Measurements from ENCODE around the gene UBE2L3. TPM values are rescaled to one million over a fixed set of nuclear protein-coding genes. Genes with fewer than 3 reads are reported as not detected.
"Not testable (repeated sequence)": the region's sequence is repeated elsewhere in the genome, so short reads cannot be mapped to it uniquely, and the experiment has no call there.

Gene UBE2L3
- total RNA-seq, 1 experiment from 2014 or later, result 62.9 TPM

GRCh38 chr22:21643533-21644357 lies 76.2 kb downstream of the UBE2L3 start:
- no peak for DNase-seq (ENCODE audit: low read depth)

DNA sequence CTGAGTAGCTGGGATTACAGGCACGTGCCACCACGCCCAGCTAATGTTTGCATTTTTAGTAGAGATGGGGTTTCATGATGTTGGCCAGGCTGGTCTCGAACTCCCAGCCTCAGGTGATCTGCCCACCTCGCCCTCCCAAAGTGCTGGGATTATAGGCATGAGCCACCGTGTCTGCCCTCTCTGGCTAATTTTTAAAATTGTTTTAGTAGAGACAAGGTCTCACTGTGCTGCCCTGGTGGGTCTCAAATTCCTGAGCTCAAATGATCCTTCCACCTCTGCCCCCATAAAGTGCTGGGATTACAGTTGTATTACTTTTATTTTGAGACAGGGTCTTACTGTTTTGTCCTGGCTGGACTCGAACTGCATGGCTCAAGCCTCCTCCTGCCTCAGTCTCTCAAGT lies 78.0 kb downstream of the UBE2L3 start:
- DNase-seq (ENCODE audit: low read depth), result not testable (repeated sequence)

GRCh38 chr22:21646608-21647590 lies 79.4 kb downstream of the UBE2L3 start:
- peak; percentile 73 for DNase-seq (ENCODE audit: low read depth)

GRCh38 chr22:21650280-21650679 lies 82.8 kb downstream of the UBE2L3 start:
- DNase-seq (ENCODE audit: low read depth), result no peak

- no peak for DNase-seq (ENCODE audit: low read depth)
Measured at GRCh38 chr22:21650823-21651520, 83.5 kb downstream of the UBE2L3 start.

DNA sequence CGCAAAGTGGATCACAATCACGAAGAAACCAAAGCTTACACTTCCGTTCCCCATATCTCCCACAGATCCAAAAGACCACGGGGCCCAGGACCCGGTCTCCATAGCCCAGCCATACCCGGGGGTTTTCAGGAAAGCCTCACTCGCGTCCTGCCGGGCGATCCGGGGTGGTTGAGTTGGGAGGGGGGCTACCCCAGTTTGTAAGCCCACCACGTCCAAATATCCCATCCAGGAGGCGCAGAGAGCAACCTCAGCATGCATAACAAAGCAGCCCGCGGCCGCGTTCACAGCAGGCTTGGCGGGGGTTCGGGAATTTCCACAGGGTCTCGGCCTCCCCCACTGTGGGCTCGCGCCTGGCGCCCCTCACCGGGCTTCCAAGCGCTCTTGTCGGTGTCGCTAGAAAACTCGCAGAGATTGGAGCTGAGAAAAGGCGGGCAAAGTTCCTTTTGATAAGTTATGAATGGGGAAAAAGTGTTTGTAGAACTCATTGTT lies 84.1 kb downstream of the UBE2L3 start:
- DNase-seq (ENCODE audit: low read depth), result no peak

- peak; percentile 94 for DNase-seq (ENCODE audit: low read depth)
Measured at GRCh38 chr22:21652010-21652546, 84.6 kb downstream of the UBE2L3 start.

DNA sequence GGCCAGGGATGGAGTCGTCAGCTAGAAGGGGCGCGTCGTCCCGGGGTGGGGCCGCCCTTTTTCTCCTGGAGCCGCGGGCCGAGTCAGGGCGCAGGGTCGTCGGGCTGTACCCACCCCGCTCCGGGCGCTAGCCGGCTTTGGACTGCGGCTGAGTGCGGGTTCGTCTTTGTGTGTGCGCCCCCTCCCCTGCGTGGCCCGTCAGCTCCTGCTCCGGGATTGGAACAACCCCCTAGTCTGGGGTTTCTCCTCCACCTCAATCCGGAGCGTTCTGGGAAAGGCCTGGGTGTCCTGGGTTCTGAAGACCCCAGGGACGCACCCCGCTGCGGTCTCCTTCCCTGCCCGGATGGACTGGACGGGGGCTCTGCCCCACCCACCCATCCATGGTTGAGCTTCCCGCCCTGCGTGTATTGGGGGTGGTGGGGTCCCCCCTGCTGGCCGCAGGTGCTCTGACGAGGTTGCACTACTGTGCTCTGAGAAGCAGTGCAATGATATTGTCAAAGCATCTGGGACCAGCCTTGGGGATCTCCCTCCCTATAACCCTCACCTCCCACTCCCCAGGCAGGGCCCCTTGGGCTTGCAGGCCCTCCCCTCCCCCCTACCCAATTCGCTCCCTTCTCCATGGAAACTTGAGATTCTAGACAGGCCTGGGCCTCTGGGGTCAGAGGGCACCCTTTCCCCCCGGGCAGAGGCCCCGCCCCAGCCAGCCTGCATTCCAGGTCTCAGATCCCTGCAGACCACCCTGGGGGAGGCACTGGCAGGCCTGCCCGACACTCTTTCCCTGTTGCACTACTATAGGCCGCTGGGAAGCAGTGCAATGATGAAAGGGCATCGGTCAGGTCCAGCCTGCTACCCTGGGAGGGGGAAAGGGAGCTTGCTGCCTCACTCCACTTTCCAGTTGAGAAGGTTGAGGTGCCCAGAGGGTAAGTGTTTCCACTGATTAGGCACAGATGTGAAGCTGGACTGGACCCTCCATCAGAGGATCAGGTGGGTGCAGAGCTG lies 85.3 kb downstream of the UBE2L3 start:
- DNase-seq (ENCODE audit: low read depth), result no peak

DNA sequence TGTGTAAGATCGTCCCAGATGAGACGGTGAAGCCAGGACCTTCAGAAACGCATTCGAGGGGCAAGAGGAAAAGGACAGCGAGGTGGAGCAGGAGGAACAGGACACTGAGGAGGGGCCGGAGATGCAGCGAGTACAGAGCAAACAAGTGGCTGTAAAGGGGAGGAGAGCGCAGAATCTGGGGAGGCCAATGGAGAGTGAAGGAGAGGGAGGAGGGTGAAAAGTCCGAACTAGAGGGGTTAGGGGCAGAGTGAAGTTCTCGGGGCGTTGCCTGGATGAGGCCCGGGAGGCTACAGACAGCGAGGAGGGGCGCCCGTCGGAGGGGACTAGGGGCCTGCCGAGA lies 89.5 kb downstream of the UBE2L3 start:
- no peak for DNase-seq (ENCODE audit: low read depth)

- peak; percentile 78 for DNase-seq (ENCODE audit: low read depth)
Measured at GRCh38 chr22:21657360-21658032, 90.0 kb downstream of the UBE2L3 start.

- DNase-seq (ENCODE audit: low read depth), result no peak
Measured at GRCh38 chr22:21659864-21660525, 92.5 kb downstream of the UBE2L3 start.

DNA sequence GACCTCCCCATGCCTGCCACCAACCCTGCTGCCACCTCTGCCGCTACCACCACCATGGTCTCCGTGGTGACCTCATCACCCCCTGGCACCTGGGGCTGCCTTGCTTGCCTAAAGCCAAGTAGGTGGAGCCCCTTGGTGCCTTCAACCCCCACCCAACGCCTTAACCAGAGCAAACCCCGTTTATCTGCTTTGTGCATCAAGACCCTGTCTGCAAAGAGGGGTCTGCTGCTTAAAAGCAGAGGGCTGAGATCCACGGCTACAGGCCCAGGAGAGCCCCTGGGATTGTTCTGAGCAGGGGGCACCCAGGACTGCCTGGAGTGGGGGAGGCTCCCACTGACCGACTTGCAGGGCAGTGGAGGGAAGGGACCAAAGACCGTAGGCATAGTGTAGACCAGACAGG lies 93.4 kb downstream of the UBE2L3 start:
- no peak for DNase-seq (ENCODE audit: low read depth)

- no peak for DNase-seq (ENCODE audit: low read depth)
Measured at GRCh38 chr22:21661991-21662390, 94.5 kb downstream of the UBE2L3 start.

DNA sequence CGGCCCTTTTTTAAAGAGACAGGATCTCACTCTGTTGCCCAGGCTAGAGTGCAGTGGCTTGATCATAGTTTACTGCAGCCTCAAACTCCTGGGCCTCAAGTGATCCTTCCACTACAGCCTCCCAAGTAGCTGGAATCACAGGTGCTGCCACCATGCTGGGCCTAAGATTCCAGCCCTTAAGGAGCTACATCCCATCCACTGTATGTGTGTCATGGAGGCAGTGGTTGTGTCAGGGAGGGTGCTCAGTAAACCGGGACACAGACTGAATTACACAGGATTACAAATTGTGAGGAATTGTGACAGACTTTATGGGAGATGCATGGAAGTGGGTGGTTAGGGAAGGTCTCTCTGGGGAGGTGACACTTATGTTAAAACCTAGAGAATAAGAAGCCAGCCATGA lies 96.2 kb downstream of the UBE2L3 start:
- DNase-seq (ENCODE audit: low read depth), result no peak

DNA sequence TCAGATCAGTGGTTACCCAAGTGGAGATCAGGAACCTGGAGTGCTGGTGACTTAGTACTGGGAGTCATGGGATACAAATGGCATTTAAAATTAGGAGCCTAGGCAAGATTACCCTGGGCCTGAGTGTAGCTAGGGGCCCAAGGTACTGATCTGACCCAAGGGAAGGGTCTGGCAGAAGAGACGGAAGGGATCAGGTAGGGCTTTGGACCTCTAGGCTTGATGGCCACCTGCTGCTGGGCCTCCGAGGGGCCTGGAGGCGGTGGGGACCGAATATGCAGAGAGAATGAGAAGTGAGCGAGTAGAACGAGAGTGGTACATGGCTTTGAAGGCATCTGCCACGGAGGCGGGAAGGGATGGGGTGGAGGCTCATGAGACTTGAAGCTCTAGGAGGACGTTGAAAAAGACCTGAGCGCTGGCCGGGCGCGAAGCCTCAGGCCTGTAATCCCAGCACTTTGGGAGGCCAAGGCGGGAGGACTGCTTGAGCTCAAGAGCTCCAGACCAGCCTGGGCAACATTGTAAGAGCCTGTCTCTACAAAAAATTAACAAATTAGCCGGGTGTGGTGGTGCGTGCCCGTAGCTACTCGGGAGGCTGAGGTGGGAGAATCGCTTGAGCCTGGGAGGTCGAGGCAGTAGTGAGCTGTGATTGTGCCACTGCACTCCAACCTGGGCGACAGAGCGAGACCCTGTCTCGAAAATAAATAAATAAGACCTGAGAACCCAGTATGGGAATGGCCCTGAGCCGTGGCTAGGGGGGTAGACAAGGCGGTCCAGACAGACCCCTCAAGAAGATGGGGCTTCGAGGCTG lies 97.7 kb downstream of the UBE2L3 start:
- no peak for DNase-seq (ENCODE audit: low read depth)

DNA sequence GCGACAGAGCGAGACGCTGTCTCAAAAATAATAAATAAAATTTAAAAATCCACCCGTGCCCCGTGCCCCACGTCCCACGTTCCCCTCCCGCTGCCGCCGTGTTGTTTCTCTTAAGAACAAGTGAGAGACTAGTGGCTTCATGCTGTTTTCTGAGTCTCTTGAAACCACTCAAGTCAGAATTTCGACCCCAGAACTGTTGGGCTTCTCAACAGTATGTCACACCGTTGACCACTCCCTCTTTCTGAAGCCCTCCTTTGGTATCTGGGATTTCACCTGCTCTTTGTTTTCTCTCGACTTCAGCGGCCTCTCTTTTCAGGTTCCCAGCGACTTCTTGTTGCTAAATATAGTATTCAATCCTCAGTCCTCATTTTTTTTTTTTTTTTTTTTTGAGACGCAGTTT lies 99.3 kb downstream of the UBE2L3 start:
- DNase-seq (ENCODE audit: low read depth), result no peak

GRCh38 chr22:21669026-21669425 lies 101.5 kb downstream of the UBE2L3 start:
- DNase-seq (ENCODE audit: low read depth), result no peak

DNA sequence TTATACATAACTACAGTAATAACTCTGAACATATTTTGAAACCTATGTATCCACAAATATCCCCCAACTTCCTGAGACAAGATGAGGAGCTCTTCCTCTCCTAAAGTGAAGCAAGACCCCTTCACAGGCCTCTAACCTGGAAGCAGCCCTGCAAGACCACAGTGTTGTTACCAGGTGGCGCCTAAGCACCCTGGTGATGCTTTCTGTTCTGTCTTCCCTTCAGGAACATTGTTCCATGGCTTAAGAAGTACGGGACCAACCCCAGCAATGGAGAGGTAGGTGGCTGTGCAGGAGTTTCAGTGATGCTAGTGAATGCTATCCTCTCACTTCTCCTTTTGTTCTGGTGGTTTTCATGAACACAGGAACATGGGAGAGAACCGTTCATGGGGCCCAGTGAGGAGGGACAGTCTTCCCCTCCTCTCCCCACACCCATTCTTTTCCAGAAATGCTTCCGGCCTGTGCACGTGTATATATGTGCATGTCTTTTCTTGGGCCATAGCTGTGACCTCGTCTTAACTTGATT lies 104.7 kb downstream of the UBE2L3 start:
- DNase-seq (ENCODE audit: low read depth), result no peak

Data from Daoy (cell line).